Lung (tissue), 16 donors: Measurements from ENCODE around the gene GALC. TPM values are rescaled to one million over a fixed set of nuclear protein-coding genes. Genes with fewer than 3 reads are reported as not detected.

ENCODE experiments used
- ATAC-seq: fragments of 200-7000 bp; cut with Tn5 transposase; one replicate; pipeline ENCODE4 v1.9.1; 2020; ENCODE audit warnings: moderate number of reproducible peaks; ENCODE audit not compliant: insufficient read depth, low FRiP score
- DNase-seq, 3 donors: peaks; one replicate each; pipeline ENCODE4 v3.0.0-alpha.2; 2013 to 2017
- H3K27ac ChIP-seq, 2 donors: one replicate each; pipeline ENCODE4 v1.5.1; 2013; ENCODE audit warnings: mild to moderate bottlenecking in 2 of 2, moderate library complexity in 2 of 2, control low read depth in 1 of 2, inconsistent platforms in 1 of 2, low read depth in 1 of 2, low read length in 1 of 2
- H3K27me3 ChIP-seq, 3 donors: one replicate each; pipeline ENCODE4 v1.5.1; 2013; ENCODE audit warnings: low read length in 2 of 3; ENCODE audit not compliant: control insufficient read depth in 3 of 3, insufficient read depth in 3 of 3
- H3K36me3 ChIP-seq, 4 donors: one replicate each; pipeline ENCODE4 v1.5.1; 2013; ENCODE audit warnings: low read length in 4 of 4, mild to moderate bottlenecking in 1 of 4, moderate library complexity in 1 of 4; ENCODE audit not compliant: control insufficient read depth in 4 of 4, insufficient read depth in 4 of 4
- H3K4me1 ChIP-seq, 5 donors: one replicate each; pipeline ENCODE4 v1.5.1; 2013; ENCODE audit warnings: low read length in 5 of 5, mild to moderate bottlenecking in 2 of 5, moderate library complexity in 1 of 5; ENCODE audit not compliant: control insufficient read depth in 5 of 5, insufficient read depth in 5 of 5
- H3K4me3 ChIP-seq: one replicate; pipeline ENCODE4 v1.5.1; 2013; ENCODE audit warnings: mild to moderate bottlenecking, control low read depth, moderate library complexity
- H3K9ac ChIP-seq, 2 donors: one replicate each; pipeline ENCODE4 v1.5.1; 2013; ENCODE audit warnings: low read length in 2 of 2, control low read depth in 1 of 2; ENCODE audit not compliant: insufficient read depth in 1 of 2
- H3K9me3 ChIP-seq, 4 donors: one replicate each; pipeline ENCODE4 v1.5.1; 2013; ENCODE audit warnings: low read length in 3 of 4, mild to moderate bottlenecking in 1 of 4, moderate library complexity in 1 of 4; ENCODE audit not compliant: control insufficient read depth in 4 of 4, insufficient read depth in 3 of 4
- CTCF ChIP-seq: IDR thresholded peaks from 2 replicates; pipeline ENCODE4 v1.5.1; 2012; ENCODE audit warnings: mild to moderate bottlenecking; ENCODE audit errors: control extremely low read depth, extremely low read depth
- WGBS, 2 donors: extraction: QIAGEN DNeasy Blood & Tissue Kit; methylation state at CpG; one replicate each; pipeline ENCODE4 v1.1.7; 2013; 5-methylcytosine and 5-hydroxymethylcytosine counted together
- long read RNA-seq, 5 donors: transcript quantifications; one replicate each; lab custom pipeline, GENCODE V29; 2026
- polyA plus RNA-seq, 2 donors: library from polyadenylated mRNA; stranded (reverse); fragments of 200-250 nt; gene quantifications; one replicate each; pipeline ENCODE4 v1.2.1, GENCODE V29; 2013
- total RNA-seq, 2 donors: library from RNA; depleted of rRNA in 1 of 2; stranded (reverse); fragments of >200 nt in 1 of 2; gene quantifications; one replicate each; pipeline ENCODE4 v1.2.1, GENCODE V29; 2014 to 2021
- donor health status: control.
- donor health status: control.
- donor health status: Bipolar disorder and iron deficiency.
- donor health status: healthy.
- donor health status: DM: yes; HTN: yes; CAD: no.

GALC gene
- total RNA-seq (10 to 100 TPM; 37.6 to 51.1 TPM), polyA plus RNA-seq (10 to 100 TPM; 10.0 to 29.4 TPM)
- long read RNA-seq, donor 1, partial matches to known transcripts: 0 of 4 reads
- long read RNA-seq, donor 1, other reads (novel, unspliced or antisense): 0 of 4 reads
- long read RNA-seq, donor 2, partial matches to known transcripts: 0 of 1 reads
- long read RNA-seq, donor 2, other reads (novel, unspliced or antisense): 0 of 1 reads
- long read RNA-seq, donor 3, partial matches to known transcripts: 0 of 2 reads
- long read RNA-seq, donor 3, other reads (novel, unspliced or antisense): 0 of 2 reads
- long read RNA-seq, donor 4: 0 reads
- long read RNA-seq, donor 5, partial matches to known transcripts: 0 of 1 reads
- long read RNA-seq, donor 5, other reads (novel, unspliced or antisense): 0 of 1 reads

- Histone ChIP-seq H3K9me3 (no peaks in the 10 kb centered on the region), H3K4me3 (peak within 1 kb of the TSS; percentile 79), H3K4me1 (peaks cover 0 to 10% (median 2%) of the 10 kb centered on the region in 5 donors), H3K27me3 (no peaks in the 10 kb centered on the region), H3K9ac (peak within 1 kb of the TSS; percentile 82 to 96), H3K36me3 (no peaks in the 10 kb centered on the region), H3K27ac (peak within 1 kb of the TSS; percentile 97 to 98)
- TF ChIP-seq CTCF: no peak
- 2 to 3% methylated on average over 80 to 83 of the region's 83 CpGs for WGBS, 2 donors
- ATAC-seq (peak; percentile 89), DNase-seq (peak; percentile 95)
Observed at GRCh38 chr14:87992718-87993628, at the start of gene GALC. TSS of gene GALC (minus strand) at chr14:87993182. CDS start at chr14:87993164, 18 bp downstream.

DNA sequence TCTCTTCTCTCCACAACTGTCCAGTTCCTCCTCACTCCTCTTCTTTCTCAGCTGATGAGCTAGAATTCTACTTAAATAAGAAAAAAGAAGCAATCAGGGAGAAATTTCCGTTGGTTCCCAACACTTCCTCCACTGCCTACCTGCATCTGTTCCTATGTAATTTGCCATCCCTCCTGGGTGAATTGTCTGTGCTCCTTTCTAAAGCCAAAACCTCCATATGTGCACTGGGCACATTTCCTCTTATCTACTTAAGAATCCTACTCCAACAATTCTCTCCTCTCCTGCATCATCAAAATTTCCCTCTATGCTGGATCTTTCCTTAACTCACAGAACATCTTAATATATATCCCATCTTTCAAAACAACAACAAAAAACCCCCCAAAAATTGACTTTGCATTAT is 47.2 kb upstream of the GALC start:
- no peaks in the 10 kb centered on the region for H3K9me3 ChIP-seq
- H3K4me3 ChIP-seq: no peak overlapping the region
- no peaks in the 10 kb centered on the region for H3K4me1 ChIP-seq
- H3K9ac ChIP-seq: no peak overlapping the region
- no peak for TF ChIP-seq CTCF
- H3K27me3 ChIP-seq: no peaks in the 10 kb centered on the region
- H3K36me3 ChIP-seq: no peaks in the 10 kb centered on the region
- H3K27ac ChIP-seq: no peak overlapping the region
- no peak for ATAC-seq
- no peak for DNase-seq
- whole genome bisulfite sequencing, 2 donors: 56 to 78% methylated on average over 1 of the region's 1 CpG

DNA sequence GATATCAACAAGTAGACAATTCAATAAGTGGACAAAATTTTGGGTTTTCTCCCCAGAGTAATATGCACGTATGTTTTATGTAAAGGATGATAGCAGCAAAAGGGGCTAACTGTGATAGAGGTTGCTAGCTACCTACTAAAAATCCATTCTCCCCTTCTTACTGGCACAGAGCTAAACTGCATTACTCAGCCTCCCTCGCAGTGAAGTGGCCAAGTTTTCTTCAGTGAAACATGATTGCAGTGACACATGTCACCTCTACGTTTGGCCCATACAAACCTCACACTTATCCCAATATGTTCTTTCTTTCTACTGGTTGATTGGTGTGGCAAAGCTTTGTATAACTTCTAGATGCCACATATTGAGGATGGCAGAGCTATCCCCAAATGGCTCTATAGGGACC is 46.2 kb upstream of the GALC start:
- no peak overlapping the region for H3K4me3 ChIP-seq
- no peak for TF ChIP-seq CTCF
- no peaks in the 10 kb centered on the region for H3K4me1 ChIP-seq
- H3K27me3 ChIP-seq: no peaks in the 10 kb centered on the region
- no peak overlapping the region for H3K27ac ChIP-seq
- no peaks in the 10 kb centered on the region for H3K36me3 ChIP-seq
- no peak overlapping the region for H3K9ac ChIP-seq
- 74 to 90% methylated on average over 3 of the region's 3 CpGs for WGBS, 2 donors
- no peaks in the 10 kb centered on the region for H3K9me3 ChIP-seq
- DNase-seq (no peak), ATAC-seq (no peak)
